Bronchial epithelial cell (primary cell): ENCODE results near the gene FAM163A. TPM values are rescaled to one million over a fixed set of nuclear protein-coding genes. Genes with fewer than 3 reads are reported as not detected.
A peak's percentile ranks its signal among the peaks of the same experiment; 100 is the strongest.

Experiments used
- DNase-seq: peaks from one replicate; pipeline ENCODE4 v3.0.0-alpha.2; 2010; ENCODE audit warnings: low read depth
- FAIRE-seq: peaks from 2 replicates; lab custom pipeline; 2011; peaks lifted over from hg19 to GRCh38; lab: Jason Lieb, UNC
- H3K27me3 ChIP-seq: 2 replicates; pipeline ENCODE4 v1.5.1; 2011; ENCODE audit warnings: low read length; ENCODE audit not compliant: control insufficient read depth, insufficient read depth
- H3K36me3 ChIP-seq: 2 replicates; pipeline ENCODE4 v1.5.1; 2011; ENCODE audit warnings: low read length; ENCODE audit not compliant: control insufficient read depth, insufficient read depth
- H3K4me3 ChIP-seq: 2 replicates; pipeline ENCODE4 v1.5.1; 2011; ENCODE audit warnings: mild to moderate bottlenecking, low read depth, low read length, control low read depth
- CTCF ChIP-seq: IDR thresholded peaks from 2 replicates; pipeline ENCODE4 v1.5.1; 2011; ENCODE audit warnings: mild to moderate bottlenecking, moderate library complexity, low read length, control low read depth, inconsistent platforms; ENCODE audit not compliant: insufficient read depth, severe bottlenecking
- total RNA-seq: library from RNA; depleted of rRNA; stranded (reverse); fragments of >200 nt; gene quantifications from 2 replicates; pipeline ENCODE4 v1.2.1, GENCODE V29; 2014

The FAM163A gene
- total RNA-seq, 1 donor from 2014 or later = not detected

GRCh38 chr1:179774000-179774399 is 30.9 kb downstream of the FAM163A start:
- H3K36me3 ChIP-seq = no peaks in the 10 kb centered on the region
- DNase-seq = no peak
- no peak overlapping the region for H3K4me3 ChIP-seq
- H3K27me3 ChIP-seq = no peaks in the 10 kb centered on the region
- no peak for TF ChIP-seq CTCF
- no peak for FAIRE-seq

- no peaks in the 10 kb centered on the region for H3K36me3 ChIP-seq
- H3K4me3 ChIP-seq = no peak overlapping the region
- DNase-seq = no peak
- no peak for FAIRE-seq
- TF ChIP-seq CTCF = no peak
- H3K27me3 ChIP-seq = no peaks in the 10 kb centered on the region
Measured at GRCh38 chr1:179774566-179774965, 31.5 kb downstream of the FAM163A start.

- no peaks in the 10 kb centered on the region for H3K27me3 ChIP-seq
- DNase-seq = no peak
- H3K36me3 ChIP-seq = no peaks in the 10 kb centered on the region
- no peak for FAIRE-seq
- TF ChIP-seq CTCF = no peak
- H3K4me3 ChIP-seq = no peak overlapping the region
Measured at GRCh38 chr1:179775009-179775408, 31.9 kb downstream of the FAM163A start.

GRCh38 chr1:179776831-179777230 is 33.7 kb downstream of the FAM163A start:
- Histone ChIP-seq H3K36me3 (no peaks in the 10 kb centered on the region), H3K4me3 (no peak overlapping the region), H3K27me3 (no peaks in the 10 kb centered on the region)
- DNase-seq = peak; percentile 50
- FAIRE-seq = no peak
- TF ChIP-seq CTCF = no peak

- H3K27me3 ChIP-seq = no peaks in the 10 kb centered on the region
- no peak overlapping the region for H3K4me3 ChIP-seq
- FAIRE-seq (no peak), DNase-seq (no peak)
- H3K36me3 ChIP-seq = no peaks in the 10 kb centered on the region
- TF ChIP-seq CTCF = no peak
Measured at GRCh38 chr1:179777731-179778130, 34.6 kb downstream of the FAM163A start.

- DNase-seq (no peak), FAIRE-seq (no peak)
- no peak for TF ChIP-seq CTCF
Measured at GRCh38 chr1:179779645-179780272, 36.7 kb downstream of the FAM163A start.

More at GRCh38 chr1:179779645-179780272, 36.7 kb downstream of the FAM163A start:
- H3K27me3 ChIP-seq = no peaks in the 10 kb centered on the region
- no peaks in the 10 kb centered on the region for H3K36me3 ChIP-seq
- no peak overlapping the region for H3K4me3 ChIP-seq
